Adrenal gland (tissue), 5 donors: ENCODE results near the gene SDCCAG8.

Experiments used
- CTCF ChIP-seq, 6 experiments: fragments of 450-650 bp in 4 of 6; fragments of 200-600 bp in 2 of 6; sonication (generic) in 1 of 6; IDR thresholded peaks; 1 replicate in 5 of 6; 2 replicates in 1 of 6; pipeline versions ENCODE4 v1.5.1 to v1.8.0; 2016 to 2021; ENCODE audit warnings: antibody characterized with exemption in 6 of 6, mild to moderate bottlenecking in 2 of 6, moderate library complexity in 1 of 6
- POLR2A ChIP-seq, 2 donors: fragments of 450-650 bp; IDR thresholded peaks; one replicate each; pipeline ENCODE4 v1.6.1; 2017; ENCODE audit warnings: antibody characterized with exemption in 2 of 2, mild to moderate bottlenecking in 2 of 2, moderate library complexity in 1 of 2
- donor health status: DM: no; HTN: no; CAD: no.

GRCh38 chr1:243402868-243403267 is 147.0 kb downstream of the SDCCAG8 start:
- TF ChIP-seq CTCF (IDR thresholded peaks at IDR 0.05) (no peak), POLR2A (IDR thresholded peaks at IDR 0.05) (no peak)
